GM12801 (cell line): ENCODE results near the gene NUDT22.

ENCODE experiments used
- TF ChIP-seq, protein P1 (sequence below): IDR thresholded peaks from one replicate; pipeline ENCODE4 v1.5.1; 2011; ENCODE audit warnings: control low read depth; ENCODE audit not compliant: insufficient read length; ENCODE audit errors: extremely low read depth

The NUDT22 gene

DNA sequence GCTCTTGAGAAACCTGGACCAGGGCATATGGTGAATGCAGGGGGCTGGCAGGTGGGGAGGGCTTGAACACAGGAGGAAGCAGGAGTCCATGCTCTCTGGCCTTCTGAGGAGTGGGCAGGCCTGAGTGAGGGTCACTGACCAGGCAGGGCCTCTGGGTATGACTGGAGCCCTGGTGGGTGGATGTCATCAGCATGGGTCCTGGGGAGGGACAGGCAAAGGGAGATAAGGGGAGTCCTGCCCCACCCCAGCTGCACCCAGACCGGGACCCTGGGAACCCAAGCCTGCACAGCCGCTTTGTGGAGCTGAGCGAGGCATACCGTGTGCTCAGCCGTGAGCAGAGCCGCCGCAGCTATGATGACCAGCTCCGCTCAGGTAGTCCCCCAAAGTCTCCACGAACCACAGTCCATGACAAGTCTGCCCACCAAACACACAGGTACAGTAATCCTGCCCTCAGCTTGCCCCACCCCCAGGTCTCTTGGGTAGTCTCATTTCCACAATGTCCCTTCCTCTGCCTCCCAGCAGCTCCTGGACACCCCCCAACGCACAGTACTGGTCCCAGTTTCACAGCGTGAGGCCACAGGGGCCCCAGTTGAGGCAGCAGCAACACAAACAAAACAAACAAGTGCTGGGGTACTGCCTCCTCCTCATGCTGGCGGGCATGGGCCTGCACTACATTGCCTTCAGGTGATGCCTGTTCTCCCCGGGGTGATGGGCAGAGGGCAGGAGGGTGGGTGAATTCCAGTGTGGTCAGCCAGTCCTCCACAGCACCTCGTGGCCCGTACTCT is 6.3 kb downstream of the NUDT22 start:
- TF ChIP-seq, protein P1, sequence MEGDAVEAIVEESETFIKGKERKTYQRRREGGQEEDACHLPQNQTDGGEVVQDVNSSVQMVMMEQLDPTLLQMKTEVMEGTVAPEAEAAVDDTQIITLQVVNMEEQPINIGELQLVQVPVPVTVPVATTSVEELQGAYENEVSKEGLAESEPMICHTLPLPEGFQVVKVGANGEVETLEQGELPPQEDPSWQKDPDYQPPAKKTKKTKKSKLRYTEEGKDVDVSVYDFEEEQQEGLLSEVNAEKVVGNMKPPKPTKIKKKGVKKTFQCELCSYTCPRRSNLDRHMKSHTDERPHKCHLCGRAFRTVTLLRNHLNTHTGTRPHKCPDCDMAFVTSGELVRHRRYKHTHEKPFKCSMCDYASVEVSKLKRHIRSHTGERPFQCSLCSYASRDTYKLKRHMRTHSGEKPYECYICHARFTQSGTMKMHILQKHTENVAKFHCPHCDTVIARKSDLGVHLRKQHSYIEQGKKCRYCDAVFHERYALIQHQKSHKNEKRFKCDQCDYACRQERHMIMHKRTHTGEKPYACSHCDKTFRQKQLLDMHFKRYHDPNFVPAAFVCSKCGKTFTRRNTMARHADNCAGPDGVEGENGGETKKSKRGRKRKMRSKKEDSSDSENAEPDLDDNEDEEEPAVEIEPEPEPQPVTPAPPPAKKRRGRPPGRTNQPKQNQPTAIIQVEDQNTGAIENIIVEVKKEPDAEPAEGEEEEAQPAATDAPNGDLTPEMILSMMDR = no peak

DNA sequence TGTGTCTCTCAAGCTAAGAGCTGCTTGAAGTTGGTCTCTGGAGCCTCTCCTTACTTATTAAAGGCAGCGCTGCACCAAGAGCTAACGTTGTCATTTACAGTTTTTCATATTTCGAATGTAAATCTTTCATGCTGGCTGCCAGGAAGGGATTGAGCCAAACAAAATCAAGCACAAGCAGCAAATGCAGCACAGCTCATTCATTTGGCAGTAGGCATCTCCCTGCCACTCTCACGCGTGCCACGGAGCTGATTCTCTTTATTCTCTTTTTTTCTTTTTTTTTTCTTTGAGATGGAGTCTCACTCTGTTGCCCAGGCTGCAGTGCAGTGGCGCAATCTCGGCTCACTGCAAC is 6.9 kb downstream of the NUDT22 start:
- TF ChIP-seq, protein P1 = no peak

DNA sequence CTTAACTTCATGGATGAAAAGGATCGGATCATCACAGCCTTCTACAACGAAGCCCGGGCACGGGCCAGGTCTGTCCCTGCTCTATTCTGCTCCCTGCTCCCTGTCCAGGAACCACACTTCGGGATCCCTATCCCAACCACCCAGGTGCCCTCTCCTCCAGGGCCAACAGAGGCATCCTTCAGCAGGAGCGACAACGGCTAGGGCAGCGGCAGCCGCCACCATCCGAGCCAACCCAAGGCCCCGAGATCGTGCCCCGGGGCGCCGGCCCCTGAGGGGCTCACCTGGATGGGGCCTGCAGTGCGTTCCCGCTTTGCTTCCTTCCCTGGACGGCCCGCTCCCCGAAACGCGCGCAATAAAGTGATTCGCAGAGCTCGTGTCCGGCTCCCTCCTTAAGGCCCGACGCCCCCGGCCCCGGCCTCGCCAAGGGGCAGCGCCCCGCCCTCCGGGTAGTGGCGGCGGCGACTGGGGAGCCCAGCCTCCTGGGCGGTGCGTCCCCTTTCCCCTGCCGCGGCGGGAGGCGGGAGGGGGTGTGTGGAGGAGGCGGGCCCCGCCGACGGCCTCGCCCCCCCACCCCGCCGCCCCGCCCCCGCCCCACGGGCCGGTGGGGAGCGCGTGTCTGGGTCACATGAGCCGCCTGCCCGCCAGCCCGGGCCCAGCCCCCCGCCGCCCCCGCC is 8.0 kb downstream of the NUDT22 start, which contains the start of gene VEGFB:
TSS of gene VEGFB (plus strand) at position 672 of the 674 bp plus-strand sequence. CDS start 250 bp downstream, outside the sequence.
- TF ChIP-seq, protein P1 = no peak

DNA sequence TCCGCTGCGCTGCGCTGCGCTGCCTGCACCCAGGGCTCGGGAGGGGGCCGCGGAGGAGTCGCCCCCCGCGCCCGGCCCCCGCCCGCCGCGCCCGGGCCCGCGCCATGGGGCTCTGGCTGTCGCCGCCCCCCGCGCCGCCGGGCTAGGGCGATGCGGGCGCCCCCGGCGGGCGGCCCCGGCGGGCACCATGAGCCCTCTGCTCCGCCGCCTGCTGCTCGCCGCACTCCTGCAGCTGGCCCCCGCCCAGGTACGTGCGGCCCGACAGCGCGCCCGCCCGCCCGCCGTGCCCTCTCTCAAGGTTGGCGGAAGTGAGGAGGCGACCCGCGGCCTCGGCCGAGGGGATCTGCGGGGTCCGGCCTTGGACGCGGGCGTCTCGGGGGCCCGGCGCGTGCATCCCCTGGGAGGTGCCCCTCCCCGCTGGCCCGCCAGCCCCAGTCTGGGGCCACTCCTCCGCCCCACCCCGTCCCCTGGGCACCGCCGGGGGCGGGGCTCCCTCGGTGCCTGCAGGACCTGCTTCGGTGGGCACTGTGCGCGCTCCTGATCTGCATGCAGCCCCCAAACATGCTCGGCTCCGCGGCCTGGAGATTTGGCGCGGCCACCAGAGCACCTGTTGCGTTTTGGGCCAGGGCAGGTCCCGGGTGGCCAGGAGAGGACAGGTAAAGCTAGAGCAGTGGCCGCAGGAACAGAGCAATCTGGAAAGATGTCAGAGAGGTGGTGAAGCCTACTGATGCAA is 8.7 kb downstream of the NUDT22 start:
- TF ChIP-seq, protein P1 = no peak

DNA sequence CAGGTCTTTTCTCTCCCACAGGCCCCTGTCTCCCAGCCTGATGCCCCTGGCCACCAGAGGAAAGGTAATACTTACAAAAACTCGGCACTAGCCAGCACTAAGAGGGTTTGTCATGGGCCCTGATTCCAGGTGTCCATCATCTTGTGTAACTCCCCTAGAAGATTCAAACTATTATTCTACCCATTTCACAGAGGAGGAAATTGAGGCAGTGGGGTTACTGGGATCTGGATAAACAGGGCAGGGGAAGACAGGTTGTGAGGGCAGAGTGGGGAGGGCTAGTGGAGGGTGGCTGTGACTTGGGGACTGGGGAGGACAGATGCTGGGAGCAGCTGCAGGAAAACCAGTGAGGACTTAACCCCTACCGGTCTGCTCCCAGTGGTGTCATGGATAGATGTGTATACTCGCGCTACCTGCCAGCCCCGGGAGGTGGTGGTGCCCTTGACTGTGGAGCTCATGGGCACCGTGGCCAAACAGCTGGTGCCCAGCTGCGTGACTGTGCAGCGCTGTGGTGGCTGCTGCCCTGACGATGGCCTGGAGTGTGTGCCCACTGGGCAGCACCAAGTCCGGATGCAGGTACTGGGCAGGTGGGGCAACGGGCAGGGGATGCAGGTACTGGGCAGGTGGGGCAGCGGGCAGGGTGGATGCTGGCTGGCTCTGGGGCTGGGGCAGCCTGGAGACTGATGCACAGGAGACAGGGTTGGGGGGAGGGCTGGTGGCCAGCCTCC is 9.5 kb downstream of the NUDT22 start:
- TF ChIP-seq, protein P1 = no peak

DNA sequence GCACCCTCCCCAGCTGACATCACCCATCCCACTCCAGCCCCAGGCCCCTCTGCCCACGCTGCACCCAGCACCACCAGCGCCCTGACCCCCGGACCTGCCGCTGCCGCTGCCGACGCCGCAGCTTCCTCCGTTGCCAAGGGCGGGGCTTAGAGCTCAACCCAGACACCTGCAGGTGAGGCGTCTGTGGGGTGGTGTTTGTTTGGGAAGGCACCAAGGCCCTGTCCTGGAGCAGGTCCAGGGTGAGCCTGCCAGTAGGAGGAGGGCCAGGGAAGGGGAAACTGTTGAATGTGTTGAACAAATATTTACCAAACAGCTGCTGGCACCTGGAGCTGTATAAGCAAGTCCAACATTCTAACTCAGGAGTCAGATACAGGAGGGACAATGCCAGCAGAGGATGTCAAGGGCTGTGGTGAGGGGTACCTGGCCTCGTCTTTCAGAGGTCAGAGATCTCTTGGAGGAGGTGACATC is 11.4 kb downstream of the NUDT22 start:
- TF ChIP-seq, protein P1 = no peak
